ENCODE results near the gene DLGAP3. TPM values are rescaled to one million over a fixed set of nuclear protein-coding genes. Genes with fewer than 3 reads are reported as not detected.

DLGAP3 gene
- polyA plus RNA-seq, 1 donor from 2014 or later, result 2.9 TPM

DNA sequence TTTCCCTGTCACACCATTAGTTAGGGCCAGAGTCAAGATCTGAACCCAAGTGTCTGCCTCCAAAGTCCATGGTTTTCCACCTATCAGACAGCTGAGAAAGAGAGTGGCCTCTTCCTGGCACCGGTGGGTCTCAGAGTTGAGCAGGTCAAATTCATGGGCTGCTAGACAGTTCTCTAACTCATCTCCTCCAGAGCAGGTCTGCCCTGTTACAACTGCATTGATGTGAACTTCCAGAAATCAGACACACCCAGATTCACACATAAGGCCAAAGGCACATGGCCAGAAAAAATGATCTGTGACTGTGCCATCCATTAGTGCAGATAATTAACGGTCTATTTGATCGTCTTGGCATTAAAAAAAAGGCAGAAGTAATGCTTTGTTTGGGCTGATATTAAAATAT lies 87.4 kb downstream of the DLGAP3 start:
- H3K9ac ChIP-seq (ENCODE audit: low read length), result no peak overlapping the region
- no peaks in the 10 kb centered on the region for H3K79me2 ChIP-seq (replicated peaks; ENCODE audit: insufficient read depth, low read length)
- H3K9me3 ChIP-seq (ENCODE audit: low read length), result no peaks in the 10 kb centered on the region
- no peak overlapping the region for H3K4me3 ChIP-seq (ENCODE audit: low read length)
- TF ChIP-seq, protein P1, sequence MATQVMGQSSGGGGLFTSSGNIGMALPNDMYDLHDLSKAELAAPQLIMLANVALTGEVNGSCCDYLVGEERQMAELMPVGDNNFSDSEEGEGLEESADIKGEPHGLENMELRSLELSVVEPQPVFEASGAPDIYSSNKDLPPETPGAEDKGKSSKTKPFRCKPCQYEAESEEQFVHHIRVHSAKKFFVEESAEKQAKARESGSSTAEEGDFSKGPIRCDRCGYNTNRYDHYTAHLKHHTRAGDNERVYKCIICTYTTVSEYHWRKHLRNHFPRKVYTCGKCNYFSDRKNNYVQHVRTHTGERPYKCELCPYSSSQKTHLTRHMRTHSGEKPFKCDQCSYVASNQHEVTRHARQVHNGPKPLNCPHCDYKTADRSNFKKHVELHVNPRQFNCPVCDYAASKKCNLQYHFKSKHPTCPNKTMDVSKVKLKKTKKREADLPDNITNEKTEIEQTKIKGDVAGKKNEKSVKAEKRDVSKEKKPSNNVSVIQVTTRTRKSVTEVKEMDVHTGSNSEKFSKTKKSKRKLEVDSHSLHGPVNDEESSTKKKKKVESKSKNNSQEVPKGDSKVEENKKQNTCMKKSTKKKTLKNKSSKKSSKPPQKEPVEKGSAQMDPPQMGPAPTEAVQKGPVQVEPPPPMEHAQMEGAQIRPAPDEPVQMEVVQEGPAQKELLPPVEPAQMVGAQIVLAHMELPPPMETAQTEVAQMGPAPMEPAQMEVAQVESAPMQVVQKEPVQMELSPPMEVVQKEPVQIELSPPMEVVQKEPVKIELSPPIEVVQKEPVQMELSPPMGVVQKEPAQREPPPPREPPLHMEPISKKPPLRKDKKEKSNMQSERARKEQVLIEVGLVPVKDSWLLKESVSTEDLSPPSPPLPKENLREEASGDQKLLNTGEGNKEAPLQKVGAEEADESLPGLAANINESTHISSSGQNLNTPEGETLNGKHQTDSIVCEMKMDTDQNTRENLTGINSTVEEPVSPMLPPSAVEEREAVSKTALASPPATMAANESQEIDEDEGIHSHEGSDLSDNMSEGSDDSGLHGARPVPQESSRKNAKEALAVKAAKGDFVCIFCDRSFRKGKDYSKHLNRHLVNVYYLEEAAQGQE (IDR thresholded peaks at IDR 0.05; ENCODE audit: borderline replicate concordance), result no peak
- TF ChIP-seq EZH2 (IDR thresholded peaks at IDR 0.05; ENCODE audit: borderline replicate concordance, insufficient read depth, low read length, poor library complexity, severe bottlenecking) (no peak), MXI1 (conservative IDR thresholded peaks at IDR 0.05; ENCODE audit: poor library complexity, severe bottlenecking) (no peak), EP300 (conservative IDR thresholded peaks at IDR 0.05; ENCODE audit: poor library complexity, severe bottlenecking) (no peak)
- TF ChIP-seq, protein P2, sequence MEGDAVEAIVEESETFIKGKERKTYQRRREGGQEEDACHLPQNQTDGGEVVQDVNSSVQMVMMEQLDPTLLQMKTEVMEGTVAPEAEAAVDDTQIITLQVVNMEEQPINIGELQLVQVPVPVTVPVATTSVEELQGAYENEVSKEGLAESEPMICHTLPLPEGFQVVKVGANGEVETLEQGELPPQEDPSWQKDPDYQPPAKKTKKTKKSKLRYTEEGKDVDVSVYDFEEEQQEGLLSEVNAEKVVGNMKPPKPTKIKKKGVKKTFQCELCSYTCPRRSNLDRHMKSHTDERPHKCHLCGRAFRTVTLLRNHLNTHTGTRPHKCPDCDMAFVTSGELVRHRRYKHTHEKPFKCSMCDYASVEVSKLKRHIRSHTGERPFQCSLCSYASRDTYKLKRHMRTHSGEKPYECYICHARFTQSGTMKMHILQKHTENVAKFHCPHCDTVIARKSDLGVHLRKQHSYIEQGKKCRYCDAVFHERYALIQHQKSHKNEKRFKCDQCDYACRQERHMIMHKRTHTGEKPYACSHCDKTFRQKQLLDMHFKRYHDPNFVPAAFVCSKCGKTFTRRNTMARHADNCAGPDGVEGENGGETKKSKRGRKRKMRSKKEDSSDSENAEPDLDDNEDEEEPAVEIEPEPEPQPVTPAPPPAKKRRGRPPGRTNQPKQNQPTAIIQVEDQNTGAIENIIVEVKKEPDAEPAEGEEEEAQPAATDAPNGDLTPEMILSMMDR (IDR thresholded peaks at IDR 0.05; ENCODE audit: poor library complexity, severe bottlenecking), result no peak
- H4K20me1 ChIP-seq (ENCODE audit: insufficient read depth), result no peaks in the 10 kb centered on the region
- H2AFZ ChIP-seq (ENCODE audit: low read depth, low read length), result no peak overlapping the region
- no peak overlapping the region for H3K27ac ChIP-seq (ENCODE audit: low read length)
- H3K9me2 ChIP-seq (ENCODE audit: insufficient read depth, low read length), result no peaks in the 10 kb centered on the region
- no peaks in the 10 kb centered on the region for H3F3A ChIP-seq (ENCODE audit: insufficient read depth, low read length, poor library complexity, severe bottlenecking)
- H3K27me3 ChIP-seq (ENCODE audit: insufficient read depth, low read depth, low read length), result no peaks in the 10 kb centered on the region
- H3K4me2 ChIP-seq (ENCODE audit: low read length), result no peak overlapping the region
- H3K36me3 ChIP-seq (ENCODE audit: insufficient read depth, low read length), result no peaks in the 10 kb centered on the region

DNA sequence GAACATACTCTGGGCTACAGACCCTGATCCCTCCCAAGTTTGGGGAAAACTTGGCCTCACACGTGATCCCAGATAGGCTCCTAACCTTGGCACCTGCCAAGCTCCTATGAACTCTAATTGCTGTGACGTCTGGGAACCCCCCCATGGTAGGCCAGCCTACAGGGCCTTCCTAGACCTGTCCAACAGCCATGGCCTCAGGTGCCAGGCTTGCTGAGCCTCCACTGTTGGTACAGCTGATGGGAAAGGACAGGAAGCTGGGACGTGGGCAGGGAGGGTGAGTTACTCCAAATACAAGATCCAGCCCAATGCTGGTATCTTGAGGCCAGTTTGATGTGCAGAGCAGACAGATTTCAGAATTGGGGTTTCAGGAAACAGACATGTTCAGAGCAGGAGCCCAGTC lies 89.0 kb downstream of the DLGAP3 start:
- TF ChIP-seq TAF1 (IDR thresholded peaks at IDR 0.05; ENCODE audit: low read depth) (no peak), POLR2AphosphoS5 (IDR thresholded peaks at IDR 0.05) (no peak), EZH2 (IDR thresholded peaks at IDR 0.05; ENCODE audit: borderline replicate concordance, insufficient read depth, low read length, poor library complexity, severe bottlenecking) (no peak), SMC3 (conservative IDR thresholded peaks at IDR 0.05; ENCODE audit: poor library complexity) (no peak), EP300 (conservative IDR thresholded peaks at IDR 0.05; ENCODE audit: poor library complexity, severe bottlenecking) (no peak), MXI1 (conservative IDR thresholded peaks at IDR 0.05; ENCODE audit: poor library complexity, severe bottlenecking) (no peak), RAD21 (conservative IDR thresholded peaks at IDR 0.05) (no peak)
- TF ChIP-seq, protein P2 (IDR thresholded peaks at IDR 0.05; ENCODE audit: poor library complexity, severe bottlenecking), result no peak
- TF ChIP-seq, protein P1 (IDR thresholded peaks at IDR 0.05; ENCODE audit: borderline replicate concordance), result no peak
- H3K9me2 ChIP-seq (ENCODE audit: insufficient read depth, low read length), result no peaks in the 10 kb centered on the region
- H3K27ac ChIP-seq (ENCODE audit: low read length), result no peak overlapping the region
- H3K4me3 ChIP-seq (ENCODE audit: low read length), result no peak overlapping the region
- no peaks in the 10 kb centered on the region for H3K79me2 ChIP-seq (replicated peaks; ENCODE audit: insufficient read depth, low read length)
- no peaks in the 10 kb centered on the region for H3K27me3 ChIP-seq (ENCODE audit: insufficient read depth, low read depth, low read length)
- H4K20me1 ChIP-seq (ENCODE audit: insufficient read depth), result no peaks in the 10 kb centered on the region
- H2AFZ ChIP-seq (ENCODE audit: low read depth, low read length), result no peak overlapping the region
- no peaks in the 10 kb centered on the region for H3K9me3 ChIP-seq (ENCODE audit: low read length)
- no peaks in the 10 kb centered on the region for H3K36me3 ChIP-seq (ENCODE audit: insufficient read depth, low read length)
- no peak overlapping the region for H3K4me2 ChIP-seq (ENCODE audit: low read length)
- no peaks in the 10 kb centered on the region for H3F3A ChIP-seq (ENCODE audit: insufficient read depth, low read length, poor library complexity, severe bottlenecking)
- no peak overlapping the region for H3K9ac ChIP-seq (ENCODE audit: low read length)
